Tibial nerve (tissue), 3 donors: Measurements from ENCODE around the gene ZNF521.

Experiments
- POLR2A ChIP-seq, 2 donors: fragments of 450-650 bp; IDR thresholded peaks; one replicate each; pipeline ENCODE4 v1.6.1; 2017; ENCODE audit warnings: antibody characterized with exemption in 2 of 2, mild to moderate bottlenecking in 2 of 2, moderate library complexity in 2 of 2
- TF ChIP-seq, protein P1 (sequence below), 5 experiments: fragments of 200-600 bp in 3 of 5; fragments of 450-650 bp in 2 of 5; sonication (generic) in 3 of 5; IDR thresholded peaks; one replicate each; pipeline ENCODE4 v1.5.1; 2016 to 2019; ENCODE audit warnings: antibody characterized with exemption in 5 of 5, mild to moderate bottlenecking in 3 of 5, moderate library complexity in 2 of 5

DNA sequence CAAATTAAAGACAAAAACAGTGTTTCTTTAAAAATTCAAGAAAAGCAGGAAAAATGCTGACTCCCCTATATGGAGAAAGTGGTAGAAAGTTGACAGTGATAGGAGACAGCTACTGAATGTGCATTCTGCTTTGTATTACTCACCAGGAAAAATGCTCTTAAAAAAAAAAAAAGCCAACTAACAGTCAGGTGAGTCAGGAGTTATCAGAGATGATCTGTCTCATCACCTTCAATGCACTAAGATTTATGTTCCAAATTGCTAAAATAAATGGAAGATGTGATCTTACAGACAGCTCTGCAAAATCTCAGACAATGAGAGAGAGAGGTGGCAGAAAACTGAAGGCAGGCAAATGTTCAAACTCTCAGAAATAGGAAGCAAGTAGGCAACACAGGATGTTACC lies 47.6 kb upstream of the ZNF521 start:
- no peak for TF ChIP-seq POLR2A (IDR thresholded peaks at IDR 0.05)
- TF ChIP-seq, protein P1, sequence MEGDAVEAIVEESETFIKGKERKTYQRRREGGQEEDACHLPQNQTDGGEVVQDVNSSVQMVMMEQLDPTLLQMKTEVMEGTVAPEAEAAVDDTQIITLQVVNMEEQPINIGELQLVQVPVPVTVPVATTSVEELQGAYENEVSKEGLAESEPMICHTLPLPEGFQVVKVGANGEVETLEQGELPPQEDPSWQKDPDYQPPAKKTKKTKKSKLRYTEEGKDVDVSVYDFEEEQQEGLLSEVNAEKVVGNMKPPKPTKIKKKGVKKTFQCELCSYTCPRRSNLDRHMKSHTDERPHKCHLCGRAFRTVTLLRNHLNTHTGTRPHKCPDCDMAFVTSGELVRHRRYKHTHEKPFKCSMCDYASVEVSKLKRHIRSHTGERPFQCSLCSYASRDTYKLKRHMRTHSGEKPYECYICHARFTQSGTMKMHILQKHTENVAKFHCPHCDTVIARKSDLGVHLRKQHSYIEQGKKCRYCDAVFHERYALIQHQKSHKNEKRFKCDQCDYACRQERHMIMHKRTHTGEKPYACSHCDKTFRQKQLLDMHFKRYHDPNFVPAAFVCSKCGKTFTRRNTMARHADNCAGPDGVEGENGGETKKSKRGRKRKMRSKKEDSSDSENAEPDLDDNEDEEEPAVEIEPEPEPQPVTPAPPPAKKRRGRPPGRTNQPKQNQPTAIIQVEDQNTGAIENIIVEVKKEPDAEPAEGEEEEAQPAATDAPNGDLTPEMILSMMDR (IDR thresholded peaks at IDR 0.05), result no peak
